ENCODE measurements around the gene SEMA5A.

Gene SEMA5A

DNA sequence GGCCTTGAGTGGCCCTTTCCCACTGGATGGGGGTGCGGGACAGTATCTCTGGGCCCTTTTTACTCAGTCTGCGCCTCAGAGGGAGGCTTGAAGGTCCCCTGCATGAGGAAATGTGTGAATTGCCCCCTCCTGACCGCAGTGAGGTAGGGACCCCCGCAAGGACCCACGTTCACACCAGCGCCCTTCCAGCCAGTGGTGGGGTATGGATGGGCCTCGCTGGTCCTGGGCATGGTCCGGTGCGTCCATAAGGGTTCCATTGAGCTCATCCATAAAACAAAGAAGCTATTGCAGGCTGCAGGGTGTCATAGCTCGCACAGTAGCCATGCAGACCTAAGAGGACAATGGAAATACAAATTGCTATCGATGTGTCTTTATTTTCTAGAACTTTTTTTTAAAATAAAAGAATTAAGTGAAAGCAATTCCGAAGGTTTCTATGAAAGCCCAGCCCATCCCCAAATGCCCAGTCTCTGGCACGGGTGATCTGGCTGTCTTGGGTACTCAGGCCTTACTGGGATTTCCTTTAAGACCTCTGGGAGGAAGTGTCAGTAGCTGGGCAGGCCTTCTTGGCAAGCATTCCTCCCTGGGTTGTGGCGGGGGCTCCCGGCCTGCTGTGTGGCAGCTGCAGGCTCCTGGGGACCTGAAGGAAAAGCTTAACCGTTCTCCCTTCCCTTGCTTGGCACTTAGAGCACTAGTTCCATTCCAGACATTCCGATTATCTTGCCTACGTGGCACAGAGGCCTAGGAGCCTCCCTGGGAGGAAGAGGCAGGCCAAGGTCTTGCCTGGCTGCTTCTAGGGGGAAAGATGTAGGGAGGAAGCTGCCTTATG is 1.5 kb upstream of the SEMA5A start:
- DNase-seq = no peak

DNA sequence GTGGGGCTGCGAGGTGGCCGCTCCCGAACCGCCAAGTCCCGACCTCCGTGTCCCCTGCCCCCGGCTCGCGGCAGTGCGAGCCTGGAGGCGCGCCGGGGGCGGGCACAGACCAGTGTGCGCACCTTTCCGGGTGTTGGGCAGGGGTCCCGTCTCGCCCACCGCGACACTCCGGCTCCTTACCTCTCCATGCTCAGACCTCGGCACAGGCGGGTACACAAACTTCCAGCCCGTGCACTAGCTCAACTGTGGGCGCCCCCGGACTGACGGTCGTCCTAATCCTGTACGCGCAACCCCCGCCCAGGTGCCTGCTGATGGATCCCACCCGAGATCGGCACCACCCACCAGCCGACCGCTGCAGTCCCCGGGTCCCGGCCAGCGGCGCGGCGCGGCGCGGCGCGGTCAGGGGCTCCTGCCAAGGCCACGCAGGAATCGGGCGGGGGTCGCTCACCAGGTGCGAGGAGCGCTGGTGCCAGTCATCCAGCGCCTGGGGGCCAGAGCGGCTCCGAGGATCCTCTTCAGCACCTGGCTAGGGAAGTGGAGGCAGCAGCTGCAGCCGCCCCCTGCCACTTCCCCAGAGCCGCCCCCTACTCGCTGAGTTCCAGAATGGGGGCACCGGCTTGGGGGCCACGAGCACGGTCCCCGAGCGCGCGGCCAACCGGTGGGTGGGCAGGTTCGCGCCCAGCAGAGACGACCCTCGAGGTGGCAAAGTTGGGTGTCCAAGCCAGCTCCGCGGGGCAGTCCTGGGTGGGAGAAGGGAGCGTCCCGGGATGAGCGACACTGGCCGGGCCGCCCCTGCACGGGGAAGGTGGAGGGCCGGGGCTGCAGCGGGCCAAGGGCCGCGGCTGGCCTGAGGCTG is 511 bp downstream of the SEMA5A start:
- no peak for DNase-seq

DNA sequence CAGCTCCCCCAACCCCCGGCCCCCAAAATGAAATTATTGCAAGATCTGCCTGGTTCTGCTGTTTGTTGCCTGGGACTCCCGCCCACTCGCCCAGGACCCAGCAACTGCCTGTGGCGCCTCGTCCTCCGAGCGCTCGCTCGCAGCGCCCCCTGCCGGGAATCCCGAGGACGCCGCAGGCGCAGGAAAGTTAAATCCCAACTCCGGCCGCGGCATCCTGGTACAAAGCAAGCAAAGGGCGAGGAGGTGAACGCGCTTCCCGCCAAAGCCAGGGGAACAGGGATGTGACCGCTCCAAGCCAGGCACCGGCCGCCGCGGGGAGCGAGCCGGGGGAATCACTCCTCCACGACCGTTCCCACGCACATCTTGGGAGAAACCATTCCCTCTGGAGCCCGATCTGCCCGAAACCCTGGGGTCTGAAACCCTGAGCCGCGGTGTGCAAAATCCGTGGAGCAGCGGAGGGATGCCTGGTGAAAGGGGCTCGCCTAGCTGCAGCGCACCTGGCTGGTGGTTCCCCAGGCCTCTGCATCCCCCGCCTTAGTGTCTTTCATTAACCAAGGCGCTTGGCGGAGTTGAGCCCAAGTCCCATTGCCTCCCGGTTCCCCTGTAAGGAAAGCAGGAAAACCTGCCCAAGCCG is 1.3 kb downstream of the SEMA5A start:
- DNase-seq = peak; percentile 80

DNA sequence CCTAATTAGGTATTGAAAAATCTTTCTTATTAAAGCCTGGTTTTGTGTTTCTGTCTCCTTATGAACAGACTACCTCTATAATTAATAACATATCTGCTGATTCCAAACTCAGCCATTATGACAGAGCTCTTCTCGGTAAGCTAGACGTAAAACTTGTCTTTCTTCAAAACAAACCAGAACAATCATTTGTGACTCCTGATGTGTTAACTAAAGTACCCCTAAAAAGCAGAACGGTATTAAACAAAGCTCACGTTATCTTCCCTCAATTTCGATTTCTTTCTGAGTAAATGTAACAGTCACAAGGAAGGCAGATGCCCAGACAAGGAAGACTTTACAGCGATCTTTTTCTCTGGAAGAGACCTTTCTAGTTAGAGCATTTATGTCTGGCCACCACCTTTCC is 1.8 kb downstream of the SEMA5A start:
- peak; percentile 55 for DNase-seq

DNA sequence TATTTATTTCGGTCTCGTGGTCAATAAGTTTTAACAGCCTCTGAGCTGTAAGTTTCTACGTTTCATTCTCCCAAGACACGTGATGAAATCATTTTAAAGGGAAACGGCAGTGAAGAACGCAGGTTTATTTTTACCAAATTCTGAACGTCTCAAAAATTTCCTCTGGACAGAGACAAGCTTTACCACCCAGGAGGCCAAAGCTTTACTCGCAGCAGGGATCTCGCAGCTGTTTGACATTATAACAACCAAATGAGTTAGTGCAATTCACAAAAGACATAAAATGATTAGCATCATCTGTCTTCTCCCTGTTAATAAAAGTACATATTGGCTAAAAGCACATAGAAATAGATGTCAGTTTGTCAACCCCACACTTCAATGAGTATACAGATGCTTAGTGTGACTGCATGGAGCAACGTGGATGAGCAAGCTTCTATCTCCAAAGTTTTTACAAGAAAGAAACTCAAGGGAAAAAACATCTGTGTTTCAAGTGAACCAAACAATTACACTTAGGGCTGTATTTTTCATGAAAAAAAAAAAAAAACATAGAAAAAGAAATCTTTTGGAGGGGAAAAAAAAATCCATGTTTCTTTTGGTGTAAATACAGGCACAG is 2.5 kb downstream of the SEMA5A start:
- no peak for DNase-seq

DNA sequence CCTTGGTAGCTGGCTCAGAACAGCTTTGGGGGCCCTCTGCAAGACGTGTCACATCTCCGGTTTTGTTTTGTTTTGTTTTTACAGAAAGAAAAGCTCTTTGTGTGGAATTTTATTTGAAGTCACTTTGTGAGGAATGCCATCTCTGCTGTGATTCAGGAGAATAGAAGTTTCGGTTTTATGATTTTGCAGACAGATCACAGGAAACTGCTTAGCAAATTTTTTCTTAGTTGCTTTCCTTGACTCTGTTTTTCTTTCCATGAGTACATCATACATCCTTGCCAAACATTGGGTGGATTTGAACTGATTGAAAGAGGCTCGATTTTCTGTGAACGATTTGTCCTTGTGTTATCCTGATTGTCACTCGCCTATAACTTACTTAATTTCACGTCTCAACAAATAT is 5.1 kb downstream of the SEMA5A start:
- DNase-seq = no peak

DNA sequence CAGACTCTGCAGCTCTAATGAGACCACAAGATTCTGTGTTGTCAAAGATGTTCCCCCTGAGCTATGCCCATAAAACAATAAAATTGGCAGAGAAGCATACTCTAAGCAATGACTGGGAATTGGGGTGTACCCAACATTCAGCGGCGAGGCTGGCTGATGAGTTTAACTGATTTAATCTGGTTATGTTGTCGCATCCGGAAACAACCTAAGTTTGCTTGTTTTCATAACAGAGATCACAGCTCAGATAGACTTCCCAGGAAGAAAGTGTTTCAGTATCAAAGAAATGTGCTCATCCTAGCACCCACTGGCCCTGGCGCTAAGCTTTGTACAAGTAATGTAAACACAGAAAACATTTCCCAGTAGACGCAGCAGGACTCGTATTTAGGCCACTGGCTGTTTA is 7.4 kb downstream of the SEMA5A start:
- DNase-seq = no peak

DNA sequence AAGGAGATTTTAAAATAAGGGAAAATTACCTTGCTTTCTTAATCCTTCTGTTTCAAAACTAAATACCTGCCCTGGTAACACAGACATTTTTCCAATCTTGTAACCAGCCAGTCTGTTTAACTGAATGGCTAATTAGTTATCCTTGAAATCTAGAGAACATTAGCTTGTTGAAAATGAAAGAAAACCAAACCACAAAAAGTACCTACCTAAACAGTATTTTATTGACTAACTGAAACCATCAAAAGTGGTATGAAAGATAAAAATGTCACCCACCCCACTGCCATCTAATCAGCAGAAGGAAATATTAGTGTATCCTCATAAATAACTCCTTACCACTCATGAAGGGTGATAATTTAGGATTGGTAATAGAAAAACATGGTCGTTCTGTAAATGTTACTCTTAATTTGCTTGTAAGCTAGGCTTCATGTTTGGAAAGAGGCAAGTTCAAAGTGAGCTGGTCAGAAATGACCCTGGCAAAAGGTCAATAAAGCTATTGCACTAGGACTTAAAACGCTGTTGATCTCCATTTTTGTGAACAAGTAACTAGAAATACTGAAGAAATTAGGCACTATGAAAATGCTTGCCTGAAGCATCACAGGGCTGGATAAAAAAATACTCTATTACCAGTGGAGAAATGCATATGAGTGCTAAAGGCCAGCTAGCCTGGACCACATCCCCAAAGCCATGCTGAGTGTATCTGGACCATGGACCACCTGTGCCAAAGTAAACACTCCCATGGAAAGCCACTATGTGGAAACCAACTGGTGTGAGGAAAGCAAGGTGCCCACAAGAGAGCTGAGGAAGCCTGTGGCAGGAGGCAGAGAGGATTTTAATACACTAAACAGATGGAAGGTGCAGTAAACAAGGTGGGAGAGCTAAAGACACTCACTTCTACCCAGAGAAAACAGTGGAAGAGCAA is 8.4 kb downstream of the SEMA5A start:
- no peak for DNase-seq

DNA sequence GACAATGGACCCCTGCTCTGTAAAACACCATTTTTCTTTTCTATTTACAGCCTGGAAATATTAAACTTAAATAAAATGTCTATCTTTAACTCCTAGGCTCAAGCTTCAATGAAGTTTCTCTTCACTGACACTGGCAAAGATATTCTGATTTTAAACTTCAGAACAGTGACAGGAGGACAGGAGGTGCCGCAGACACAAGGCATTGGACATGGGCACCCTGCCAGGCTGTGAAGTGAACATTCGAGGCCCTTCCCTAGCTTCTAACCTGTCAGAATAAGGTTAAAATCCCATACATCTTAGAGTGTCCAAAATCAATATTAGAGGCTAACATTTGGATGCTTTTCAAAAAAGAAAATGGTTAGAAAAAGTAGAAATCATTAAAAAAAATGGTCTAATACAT is 9.2 kb downstream of the SEMA5A start:
- DNase-seq = no peak

DNA sequence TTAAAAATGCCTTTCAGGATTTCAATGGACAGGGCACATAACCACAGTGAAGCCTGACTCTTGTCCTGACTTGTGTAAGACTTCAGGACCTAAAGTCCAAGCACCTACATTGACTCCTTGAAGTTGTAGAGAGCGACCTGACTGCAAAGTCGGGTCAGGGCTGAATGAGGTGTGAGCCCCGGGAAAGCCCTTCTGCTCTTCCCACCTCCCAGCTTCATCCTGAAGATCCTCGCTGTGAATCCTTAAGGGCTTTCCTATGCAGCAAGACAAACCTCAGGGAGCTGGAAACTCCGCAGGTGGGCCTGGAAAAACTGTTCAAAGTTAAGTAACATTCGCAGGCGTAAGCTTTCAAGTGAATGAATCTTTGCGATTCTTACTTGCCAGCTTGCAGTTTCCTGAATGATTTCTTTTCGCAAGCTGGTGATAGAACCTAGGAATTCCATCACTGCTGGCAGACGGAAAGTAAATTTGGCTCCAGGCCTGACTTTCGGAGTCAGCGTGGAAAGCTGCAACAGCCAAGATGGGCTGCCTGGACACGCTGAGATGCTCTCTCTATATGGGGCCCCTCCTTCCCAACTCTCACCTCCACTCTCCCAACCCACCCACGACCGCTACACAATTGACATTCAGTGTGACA is 10.9 kb downstream of the SEMA5A start:
- DNase-seq = no peak

DNA sequence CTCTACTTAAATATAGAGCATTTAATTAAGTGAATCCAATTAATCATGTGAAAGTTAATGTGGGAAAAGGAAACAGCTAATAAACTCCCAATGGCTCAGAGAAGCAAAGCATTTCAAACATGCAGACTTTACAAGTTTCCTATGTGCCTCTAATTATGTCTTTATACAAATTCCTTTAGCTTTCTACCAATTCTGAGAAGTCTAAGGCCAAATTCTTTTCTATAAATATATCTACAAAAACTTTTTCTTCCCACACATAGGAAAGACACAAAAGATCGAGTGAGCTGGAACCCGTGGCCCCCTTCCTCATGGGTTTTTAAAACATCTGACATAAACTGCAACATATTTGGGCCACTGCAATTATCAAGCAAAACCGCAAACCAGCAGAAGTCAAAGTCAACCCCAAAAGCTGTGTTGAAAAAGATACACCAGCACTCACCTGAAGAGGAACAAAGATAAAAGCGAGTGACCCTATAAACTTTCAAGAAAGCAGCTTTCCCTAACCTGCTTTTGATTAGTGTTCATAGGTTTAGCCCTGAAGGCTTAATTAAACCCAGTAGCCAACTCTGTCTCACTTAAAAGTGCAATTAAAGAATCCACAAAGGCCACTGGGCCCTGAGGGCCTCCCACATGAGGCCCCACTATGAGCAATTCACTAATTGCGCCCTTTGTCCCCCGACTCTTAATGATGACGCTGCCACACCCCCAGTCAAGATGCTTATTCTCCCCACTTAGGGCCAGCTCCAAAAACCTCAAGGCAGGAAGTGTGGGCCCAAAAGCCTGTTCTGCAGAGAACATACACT is 12.1 kb downstream of the SEMA5A start:
- DNase-seq = no peak

DNA sequence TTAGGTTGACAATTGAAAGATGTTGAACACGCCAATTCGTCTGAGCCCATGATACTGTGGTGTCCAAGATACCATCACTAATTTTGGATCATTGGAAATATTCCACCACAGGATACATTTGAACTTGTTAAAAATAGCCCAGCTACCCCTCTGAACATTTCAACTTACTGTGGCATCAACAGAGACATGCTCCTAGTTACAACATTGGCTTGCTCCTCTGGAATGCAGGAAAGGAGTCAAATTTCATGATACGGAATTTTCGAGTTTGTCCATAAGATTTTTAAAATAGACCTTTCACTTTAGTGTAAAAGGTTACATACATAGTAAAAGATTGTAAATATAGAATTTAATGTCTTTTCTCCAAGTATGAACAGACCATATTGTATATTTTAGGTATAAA is 12.8 kb downstream of the SEMA5A start:
- DNase-seq = no peak

DNA sequence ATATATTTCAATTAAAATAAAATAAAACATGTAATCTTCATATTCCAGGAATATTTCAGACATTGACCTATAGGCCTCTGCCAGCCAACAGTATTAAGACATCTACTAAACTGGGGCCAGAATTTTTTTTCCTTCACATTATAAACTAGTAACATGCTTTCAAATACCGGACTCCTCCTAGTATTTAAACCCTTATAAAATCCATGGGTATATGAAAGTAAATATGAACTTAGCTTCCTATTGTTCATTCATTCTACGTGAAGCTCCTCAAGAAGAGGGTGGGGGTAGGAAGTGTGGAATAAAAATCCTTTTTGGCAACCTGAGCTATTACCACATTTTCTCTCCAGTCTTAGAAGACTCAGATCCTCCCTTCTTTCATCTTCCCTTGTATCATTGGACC is 16.4 kb downstream of the SEMA5A start:
- DNase-seq = no peak

DNA sequence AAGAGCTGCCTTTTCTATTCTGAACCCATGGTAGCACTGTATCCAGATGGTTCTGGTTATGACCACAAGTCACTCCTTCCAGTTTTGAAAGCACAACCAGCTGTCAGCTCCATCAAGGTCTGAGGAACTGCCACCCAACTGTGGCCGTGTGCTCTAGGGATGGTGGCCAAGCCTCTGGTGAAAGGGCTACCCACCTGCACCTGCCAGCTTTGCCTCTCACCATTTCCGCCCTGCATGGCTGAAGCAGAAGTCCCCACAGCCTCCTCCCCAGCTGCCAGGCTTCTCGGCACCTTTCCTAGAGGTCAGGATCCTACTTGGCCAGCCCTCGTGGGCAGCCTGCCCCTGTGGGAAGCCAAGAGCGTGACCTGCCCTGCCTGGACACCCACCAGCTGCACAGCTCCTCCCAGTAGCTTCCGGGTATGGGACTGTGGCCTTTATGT is 16.8 kb downstream of the SEMA5A start:
- no peak for DNase-seq

DNA sequence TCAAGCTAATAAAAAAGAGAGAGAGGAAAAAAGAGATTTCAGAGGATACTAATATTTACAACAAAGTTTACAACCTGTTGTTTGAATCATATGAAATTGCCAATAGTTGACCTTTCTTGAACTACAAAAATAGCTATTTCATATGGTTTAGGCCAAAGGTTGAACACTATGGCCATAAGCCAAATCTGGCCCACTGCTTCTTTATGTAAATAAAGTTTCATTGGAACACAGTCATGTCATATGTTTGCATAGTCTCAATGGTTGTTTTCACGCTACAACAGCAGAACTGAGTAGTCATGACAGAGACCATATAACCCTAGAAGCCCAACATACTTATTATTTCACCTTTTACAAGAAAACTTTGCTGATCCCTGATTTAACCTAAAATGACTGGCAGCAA is 20.9 kb downstream of the SEMA5A start:
- DNase-seq = no peak

DNA sequence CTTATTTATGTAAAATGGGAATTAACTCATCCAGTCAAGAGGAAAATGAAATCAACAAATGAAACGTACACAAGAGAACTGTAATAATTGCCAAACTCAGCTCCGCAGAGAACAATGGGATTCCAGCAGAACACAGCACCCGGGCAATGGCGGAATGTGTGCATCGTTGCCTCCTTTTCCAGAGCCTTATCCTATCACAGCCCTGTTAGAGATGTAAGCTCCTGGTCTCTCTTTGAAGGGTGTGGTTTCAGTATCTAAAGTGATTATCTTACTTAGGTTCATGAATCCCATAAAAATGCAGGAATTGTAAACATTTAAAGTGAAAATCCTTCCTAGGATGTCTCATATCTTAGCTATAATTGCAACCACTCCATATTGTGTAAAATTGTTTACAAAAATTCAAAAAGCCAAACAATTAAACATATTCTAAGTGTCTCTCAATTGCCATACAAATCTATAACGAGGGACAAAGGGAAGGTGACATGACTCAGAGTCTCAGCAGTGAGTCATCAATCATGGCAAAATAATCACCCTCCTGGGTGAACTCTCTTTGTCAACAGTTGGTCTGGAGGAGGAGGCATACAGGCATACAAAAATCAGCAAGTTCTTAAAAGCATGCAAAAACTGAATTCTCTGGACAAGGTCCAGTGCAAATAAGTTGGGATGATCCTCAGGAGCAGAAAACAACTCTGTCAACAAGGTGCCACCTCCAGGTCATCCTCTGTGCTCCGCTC is 22.6 kb downstream of the SEMA5A start:
- DNase-seq = no peak

DNA sequence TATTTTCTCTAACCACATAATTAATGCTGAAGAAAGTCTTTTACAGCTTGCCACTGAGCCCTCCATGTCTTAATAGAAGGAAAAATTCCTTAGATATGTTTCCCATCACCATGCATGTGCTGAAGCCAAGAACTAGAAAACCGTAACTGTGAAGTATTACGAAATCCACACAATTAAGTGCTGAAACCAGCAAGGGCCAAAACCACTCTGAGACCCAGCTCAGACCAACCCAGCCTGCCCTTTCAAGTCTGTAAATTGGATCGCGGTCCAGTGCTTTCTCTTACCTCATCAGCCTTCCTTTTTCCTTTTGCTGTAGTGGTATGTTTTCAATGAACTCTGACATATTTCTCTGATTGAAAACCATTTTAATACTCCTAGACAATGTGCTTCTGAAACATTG is 26.3 kb downstream of the SEMA5A start:
- DNase-seq = no peak

DNA sequence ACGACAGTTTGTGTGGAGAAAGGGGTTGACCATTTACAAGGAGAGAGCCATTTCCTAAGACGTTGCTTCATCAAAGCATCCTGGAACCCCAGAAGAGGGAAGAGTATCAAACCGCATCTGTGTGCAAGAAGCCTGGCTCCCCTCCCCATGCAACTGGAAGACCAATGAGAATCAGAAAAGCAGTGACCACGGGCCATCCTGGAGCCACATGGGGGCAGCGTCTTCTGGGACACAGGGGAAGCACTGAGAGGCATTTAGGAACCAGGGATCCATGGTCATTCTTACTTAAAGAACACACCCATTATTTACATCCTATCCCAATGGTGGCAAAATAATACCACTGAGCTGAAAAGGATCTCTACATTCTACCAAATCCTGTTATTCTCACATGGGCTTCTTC is 29.3 kb downstream of the SEMA5A start:
- DNase-seq = no peak

DNA sequence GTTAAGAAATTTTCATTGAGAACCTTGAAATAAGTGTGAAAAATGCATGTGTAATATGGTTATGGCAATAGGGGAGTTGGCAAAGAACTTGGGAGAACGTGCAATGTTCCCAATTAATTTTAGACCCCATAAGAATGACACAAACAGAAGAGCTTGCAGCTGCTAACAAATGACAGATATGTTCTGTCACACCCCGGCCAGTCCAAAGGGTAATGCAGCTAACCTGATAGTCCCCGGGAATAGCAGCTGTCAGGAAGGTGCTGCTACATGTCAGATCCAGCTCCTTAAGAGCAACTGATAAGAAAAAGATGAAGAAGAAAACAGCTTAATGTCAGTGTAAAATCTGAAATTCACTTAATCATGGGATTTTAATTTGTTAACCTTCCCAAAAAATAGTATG is 30.4 kb downstream of the SEMA5A start:
- no peak for DNase-seq

DNA sequence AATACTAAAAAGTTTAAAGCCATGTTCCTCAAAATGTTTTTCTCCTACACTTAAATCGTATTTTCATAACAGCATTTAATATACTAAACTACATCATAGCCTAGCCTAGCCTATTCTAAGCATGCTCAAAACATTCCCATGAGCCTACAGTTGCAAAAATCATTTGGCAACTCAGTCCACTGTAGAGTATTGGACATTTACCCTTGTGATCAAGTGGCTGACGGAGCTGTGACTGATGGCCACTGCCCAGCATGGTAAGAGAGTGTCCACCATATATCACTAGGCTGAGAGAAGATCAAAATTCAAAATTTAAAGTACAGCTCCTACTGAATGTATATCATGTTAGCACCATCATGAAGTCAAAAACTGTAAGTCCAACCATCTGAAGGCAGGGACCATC is 30.9 kb downstream of the SEMA5A start:
- no peak for DNase-seq

Measured in NCI-H526 treated with DMSO at 0.1 percent for 48 hours (cell line).